Measurements from ENCODE around the gene MARK3. TPM values are rescaled to one million over a fixed set of nuclear protein-coding genes. Genes with fewer than 3 reads are reported as not detected.

MARK3 gene
- total and polyA plus RNA-seq, 2 donors from 2014 or later, result 39.8 to 83.1 TPM

GRCh38 chr14:103476631-103477030 lies 91.4 kb downstream of the MARK3 start:
- H3K27me3 ChIP-seq (ENCODE audit: control insufficient read depth, insufficient read depth, low read length), result no peaks in the 10 kb centered on the region
- no peaks in the 10 kb centered on the region for H3K9me3 ChIP-seq (ENCODE audit: control insufficient read depth in 2 of 3, insufficient read depth in 1 of 3, low read length in 3 of 3)
- no peak overlapping the region for H3K9ac ChIP-seq (ENCODE audit: low read length in 3 of 3)
- FAIRE-seq (no peak), DNase-seq (no peak)
- no peak for TF ChIP-seq CTCF (IDR thresholded peaks at IDR 0.05; ENCODE audit: borderline replicate concordance, extremely low read depth, insufficient read depth)
- H3K27ac ChIP-seq (ENCODE audit: low read depth in 2 of 2, low read length in 2 of 2), result no peak overlapping the region
- no peaks in the 10 kb centered on the region for H3K4me1 ChIP-seq (ENCODE audit: control insufficient read depth in 2 of 3, insufficient read depth in 2 of 3, low read depth in 1 of 3, low read length in 3 of 3)
- intact Hi-C loops (cut with DNase I), result no loop called here
- peaks cover 11 to 42% (median 26%) of the 10 kb centered on the region in 3 donors for H3K36me3 ChIP-seq (ENCODE audit: control insufficient read depth in 2 of 3, insufficient read depth in 3 of 3, low read length in 3 of 3)
- H3K4me3 ChIP-seq (ENCODE audit: low read length in 3 of 3), result no peak overlapping the region

GRCh38 chr14:103480595-103480994 lies 95.4 kb downstream of the MARK3 start:
- Histone ChIP-seq H3K4me1 (ENCODE audit: control insufficient read depth in 2 of 3, insufficient read depth in 2 of 3, low read depth in 1 of 3, low read length in 3 of 3) (no peaks in the 10 kb centered on the region), H3K27me3 (ENCODE audit: control insufficient read depth, insufficient read depth, low read length) (no peaks in the 10 kb centered on the region), H3K4me3 (ENCODE audit: low read length in 3 of 3) (no peak overlapping the region), H3K36me3 (ENCODE audit: control insufficient read depth in 2 of 3, insufficient read depth in 3 of 3, low read length in 3 of 3) (peaks cover 9 to 38% (median 15%) of the 10 kb centered on the region in 3 donors), H3K9ac (ENCODE audit: low read length in 3 of 3) (no peak overlapping the region), H3K9me3 (ENCODE audit: control insufficient read depth in 2 of 3, insufficient read depth in 1 of 3, low read length in 3 of 3) (no peaks in the 10 kb centered on the region), H3K27ac (ENCODE audit: low read depth in 2 of 2, low read length in 2 of 2) (no peak overlapping the region)
- FAIRE-seq (no peak), DNase-seq (no peak)
- no peak for TF ChIP-seq CTCF (IDR thresholded peaks at IDR 0.05; ENCODE audit: borderline replicate concordance, extremely low read depth, insufficient read depth)
- intact Hi-C loops (cut with DNase I), result no loop called here

GRCh38 chr14:103483600-103483999 lies 98.4 kb downstream of the MARK3 start:
- intact Hi-C loops (cut with DNase I), result no loop called here
- Histone ChIP-seq H3K9ac (ENCODE audit: low read length in 3 of 3) (no peak overlapping the region), H3K9me3 (ENCODE audit: control insufficient read depth in 2 of 3, insufficient read depth in 1 of 3, low read length in 3 of 3) (no peaks in the 10 kb centered on the region), H3K27ac (ENCODE audit: low read depth in 2 of 2, low read length in 2 of 2) (no peak overlapping the region), H3K36me3 (ENCODE audit: control insufficient read depth in 2 of 3, insufficient read depth in 3 of 3, low read length in 3 of 3) (peaks cover 2 to 33% (median 10%) of the 10 kb centered on the region in 3 donors), H3K4me1 (ENCODE audit: control insufficient read depth in 2 of 3, insufficient read depth in 2 of 3, low read depth in 1 of 3, low read length in 3 of 3) (no peaks in the 10 kb centered on the region), H3K27me3 (ENCODE audit: control insufficient read depth, insufficient read depth, low read length) (no peaks in the 10 kb centered on the region), H3K4me3 (ENCODE audit: low read length in 3 of 3) (no peak overlapping the region)
- FAIRE-seq (no peak), DNase-seq (peak in 2 of 5 donors; percentile 34 to 49)
- TF ChIP-seq CTCF (IDR thresholded peaks at IDR 0.05; ENCODE audit: borderline replicate concordance, extremely low read depth, insufficient read depth), result no peak

- H3K4me3 ChIP-seq (ENCODE audit: low read length in 3 of 3), result no peak overlapping the region
- no peaks in the 10 kb centered on the region for H3K9me3 ChIP-seq (ENCODE audit: control insufficient read depth in 2 of 3, insufficient read depth in 1 of 3, low read length in 3 of 3)
- H3K4me1 ChIP-seq (ENCODE audit: control insufficient read depth in 2 of 3, insufficient read depth in 2 of 3, low read depth in 1 of 3, low read length in 3 of 3), result no peaks in the 10 kb centered on the region
- H3K36me3 ChIP-seq (ENCODE audit: control insufficient read depth in 2 of 3, insufficient read depth in 3 of 3, low read length in 3 of 3), result peaks cover 2 to 24% (median 13%) of the 10 kb centered on the region in 3 donors
- intact Hi-C loops (cut with DNase I), result no loop called here
- TF ChIP-seq CTCF (IDR thresholded peaks at IDR 0.05; ENCODE audit: borderline replicate concordance, extremely low read depth, insufficient read depth), result no peak
- no peak for DNase-seq
- H3K9ac ChIP-seq (ENCODE audit: low read length in 3 of 3), result no peak overlapping the region
- no peak overlapping the region for H3K27ac ChIP-seq (ENCODE audit: low read depth in 2 of 2, low read length in 2 of 2)
- H3K27me3 ChIP-seq (ENCODE audit: control insufficient read depth, insufficient read depth, low read length), result no peaks in the 10 kb centered on the region
- no peak for FAIRE-seq
These were observed 100.3 kb downstream of the MARK3 start for GRCh38 chr14:103485504-103485903.
